GM12864 (cell line): Measurements from ENCODE around the gene SH2D1B.
A peak's percentile ranks its signal among the peaks of the same experiment; 100 is the strongest.

ENCODE experiments used
- DNase-seq: peaks from one replicate; pipeline ENCODE4 v3.0.0-alpha.2; 2011; ENCODE audit warnings: low read depth
- H3K4me3 ChIP-seq: 2 replicates; pipeline ENCODE4 v1.5.1; 2011; ENCODE audit warnings: mild to moderate bottlenecking, low read depth, low read length, control low read depth
- TF ChIP-seq, protein P1 (sequence below): IDR thresholded peaks from 2 replicates; pipeline ENCODE4 v1.5.1; 2011; ENCODE audit warnings: low read depth, mild to moderate bottlenecking, moderate library complexity, low read length, control low read depth, inconsistent platforms; ENCODE audit errors: missing control alignments

Gene SH2D1B

DNA sequence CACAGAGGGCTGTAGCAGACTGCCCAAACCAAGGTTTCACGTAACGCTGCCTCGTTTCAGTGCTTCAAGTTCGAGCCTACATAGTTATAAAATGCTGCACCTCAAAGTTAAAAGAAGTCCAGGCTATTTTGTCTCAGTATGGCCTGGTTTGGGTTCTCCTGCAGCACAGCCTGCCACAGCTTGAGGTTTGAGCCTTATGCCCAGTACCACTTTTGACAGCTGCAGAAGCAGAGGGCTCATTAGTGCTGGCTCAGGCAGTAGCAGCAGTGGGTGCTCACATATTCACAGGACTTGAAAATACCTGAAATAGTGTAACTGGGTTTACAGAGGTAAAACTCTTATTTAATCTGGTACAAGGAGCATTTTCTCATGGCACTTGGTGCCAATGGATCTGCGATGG, 50.6 kb downstream of the SH2D1B start:
- no peak for DNase-seq
- TF ChIP-seq, protein P1, sequence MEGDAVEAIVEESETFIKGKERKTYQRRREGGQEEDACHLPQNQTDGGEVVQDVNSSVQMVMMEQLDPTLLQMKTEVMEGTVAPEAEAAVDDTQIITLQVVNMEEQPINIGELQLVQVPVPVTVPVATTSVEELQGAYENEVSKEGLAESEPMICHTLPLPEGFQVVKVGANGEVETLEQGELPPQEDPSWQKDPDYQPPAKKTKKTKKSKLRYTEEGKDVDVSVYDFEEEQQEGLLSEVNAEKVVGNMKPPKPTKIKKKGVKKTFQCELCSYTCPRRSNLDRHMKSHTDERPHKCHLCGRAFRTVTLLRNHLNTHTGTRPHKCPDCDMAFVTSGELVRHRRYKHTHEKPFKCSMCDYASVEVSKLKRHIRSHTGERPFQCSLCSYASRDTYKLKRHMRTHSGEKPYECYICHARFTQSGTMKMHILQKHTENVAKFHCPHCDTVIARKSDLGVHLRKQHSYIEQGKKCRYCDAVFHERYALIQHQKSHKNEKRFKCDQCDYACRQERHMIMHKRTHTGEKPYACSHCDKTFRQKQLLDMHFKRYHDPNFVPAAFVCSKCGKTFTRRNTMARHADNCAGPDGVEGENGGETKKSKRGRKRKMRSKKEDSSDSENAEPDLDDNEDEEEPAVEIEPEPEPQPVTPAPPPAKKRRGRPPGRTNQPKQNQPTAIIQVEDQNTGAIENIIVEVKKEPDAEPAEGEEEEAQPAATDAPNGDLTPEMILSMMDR: no peak
- no peak overlapping the region for H3K4me3 ChIP-seq

DNA sequence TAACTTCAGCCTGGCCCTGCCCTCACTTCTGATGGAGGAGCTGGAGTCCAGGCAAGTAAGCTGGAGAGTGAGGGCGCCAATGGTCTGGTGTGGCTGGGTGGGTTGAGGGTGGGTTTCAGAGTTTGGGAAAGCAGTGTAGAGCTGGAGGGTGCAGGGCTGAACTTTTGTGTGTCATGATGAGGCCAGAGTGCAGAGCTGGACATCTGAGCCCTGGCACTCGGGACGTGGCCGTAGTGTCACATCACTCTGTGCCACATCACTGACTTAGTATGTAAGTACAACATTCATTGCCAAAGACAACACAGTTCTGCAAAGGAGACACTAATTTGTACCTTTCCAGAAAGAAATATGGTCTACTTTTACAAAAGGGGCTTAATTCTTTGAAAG, 51.1 kb downstream of the SH2D1B start:
- H3K4me3 ChIP-seq: no peak overlapping the region
- no peak for DNase-seq
- TF ChIP-seq, protein P1: no peak

DNA sequence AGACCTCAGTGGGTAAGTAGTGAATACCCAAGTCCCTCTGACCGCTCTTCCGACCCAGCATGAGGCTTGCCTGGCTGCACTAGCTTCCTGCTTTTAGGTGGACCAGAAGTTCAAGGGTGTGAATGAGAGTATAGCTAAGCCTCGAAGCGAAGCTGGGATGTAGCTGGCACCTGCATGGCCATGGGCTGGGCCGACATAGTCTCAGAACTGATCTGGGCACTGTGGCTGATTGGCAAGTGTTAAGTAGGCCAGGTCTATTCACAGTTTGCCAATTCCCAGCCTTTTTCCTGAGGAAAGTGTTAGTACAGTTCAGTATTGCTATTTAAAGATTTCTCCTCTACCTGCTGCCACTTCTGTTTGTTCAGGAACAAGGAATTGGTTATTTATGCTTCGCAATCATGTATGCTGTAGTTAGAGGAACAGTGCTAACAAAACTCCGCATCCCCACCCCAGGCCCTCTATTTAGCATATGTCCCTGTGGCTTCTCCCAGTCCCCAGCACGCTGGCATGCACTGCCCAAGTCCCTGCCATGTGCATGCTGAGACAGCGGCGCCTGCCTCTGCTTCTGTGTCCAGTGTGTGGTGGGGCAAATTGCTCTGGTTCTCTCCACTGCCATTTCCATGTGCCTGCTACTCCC, 51.6 kb downstream of the SH2D1B start:
- H3K4me3 ChIP-seq: no peak overlapping the region
- TF ChIP-seq, protein P1: no peak
- DNase-seq: no peak

DNA sequence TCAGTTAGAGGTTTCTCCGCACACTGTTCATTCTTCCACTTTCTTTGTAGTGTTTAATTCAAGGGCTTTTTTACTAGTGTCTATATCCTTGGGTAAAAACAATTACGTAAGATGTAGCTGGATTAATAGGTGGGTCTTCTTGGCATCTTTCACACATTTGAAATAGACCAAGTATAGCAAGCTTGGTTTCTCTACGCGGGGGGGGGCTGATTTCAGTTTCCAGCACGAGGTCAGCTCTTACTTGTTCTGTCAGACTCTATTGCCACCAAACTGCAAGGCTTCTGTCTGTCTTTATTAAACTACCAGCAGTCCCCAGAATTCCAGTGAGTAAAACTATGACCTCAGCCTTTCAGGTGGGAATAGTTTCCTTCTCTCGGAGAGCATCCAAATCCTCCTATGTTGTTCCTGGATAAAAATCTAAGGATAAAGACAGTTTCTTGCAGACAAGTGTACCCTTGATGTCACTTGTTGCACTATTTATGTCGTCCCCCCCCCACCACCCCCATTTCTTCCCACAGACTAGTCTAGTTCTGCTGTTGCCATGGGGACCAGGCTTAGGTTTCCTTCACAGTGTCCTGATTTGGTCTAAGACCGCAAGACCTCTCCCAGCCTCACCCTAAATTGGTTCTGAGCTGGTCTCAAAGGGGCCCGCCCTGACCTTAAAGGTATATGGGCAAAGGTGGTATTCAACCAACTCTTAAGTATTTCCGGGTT, 52.3 kb downstream of the SH2D1B start:
- DNase-seq: no peak
- no peak overlapping the region for H3K4me3 ChIP-seq
- TF ChIP-seq, protein P1: no peak

DNA sequence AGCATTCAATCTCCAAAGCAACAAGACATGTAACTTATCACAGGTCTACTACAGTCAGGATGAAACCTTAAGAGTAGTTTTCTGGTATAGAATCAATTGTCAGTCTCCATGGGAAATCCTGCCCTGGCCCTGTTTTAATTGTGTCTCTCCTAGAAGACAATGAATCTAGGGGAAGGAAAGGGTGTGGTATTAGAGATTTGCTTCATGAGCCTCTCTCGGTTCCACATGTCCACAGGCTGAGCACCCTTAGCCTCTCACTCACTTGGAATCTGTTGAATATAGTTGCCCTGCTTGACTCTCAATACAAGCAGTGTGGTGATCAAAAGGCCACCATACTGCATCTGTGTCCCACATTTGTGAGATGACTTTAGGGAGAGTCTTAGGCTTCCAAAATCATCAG, 53.0 kb downstream of the SH2D1B start:
- no peak overlapping the region for H3K4me3 ChIP-seq
- no peak for DNase-seq
- TF ChIP-seq, protein P1: no peak

DNA sequence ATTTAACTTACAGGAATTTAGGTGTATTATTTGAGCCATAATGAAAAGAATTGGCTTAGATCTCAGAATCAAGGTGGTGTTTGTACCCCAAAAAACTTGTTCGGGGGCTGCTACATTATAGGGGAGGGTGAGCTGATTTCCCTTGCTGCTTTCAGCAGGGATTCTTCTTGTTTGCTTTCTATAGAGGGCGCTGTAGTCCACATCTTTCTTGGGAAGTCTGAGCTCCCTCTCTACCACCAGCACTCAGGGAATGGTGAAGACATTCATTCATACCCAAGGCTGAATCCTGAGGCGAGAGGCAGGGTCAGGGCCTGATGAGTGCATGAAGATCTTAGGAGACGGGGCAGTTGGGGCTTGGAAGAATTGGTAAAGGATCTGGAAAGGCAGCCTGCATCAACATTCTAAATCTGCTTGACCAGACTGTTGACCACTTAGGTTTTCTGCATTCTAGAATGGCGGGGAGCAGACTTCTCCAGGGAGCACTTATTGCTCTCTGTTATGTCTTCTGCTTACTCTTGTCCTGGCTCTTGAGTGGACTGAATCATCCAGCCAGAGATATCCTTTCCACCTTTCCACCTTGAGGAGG, 54.2 kb downstream of the SH2D1B start:
- no peak for DNase-seq
- no peak overlapping the region for H3K4me3 ChIP-seq
- TF ChIP-seq, protein P1: peak; percentile 55
